Memory B cell (primary cell): ENCODE measurements around the gene CCNK.
A peak's percentile ranks its signal among the peaks of the same experiment; 100 is the strongest.

Source experiments
- ATAC-seq: fragments of 150-1000 bp; cut with Tn5 transposase; 2 replicates; pipeline ENCODE4 v1.10.0; 2021; ENCODE audit warnings: low read depth, mild to moderate bottlenecking, moderate library complexity
- DNase-seq, 2 donors: peaks; one replicate each; pipeline ENCODE4 v3.0.0; 2022; ENCODE audit warnings: low spot score in 2 of 2
- H3K27ac Mint-ChIP-seq: one replicate; pipeline ENCODE4 v1.8.0; 2022; ENCODE audit warnings: mild to moderate bottlenecking, moderate library complexity, mixed read lengths
- H3K27me3 Mint-ChIP-seq: one replicate; pipeline ENCODE4 v1.8.0; 2022; ENCODE audit warnings: mixed read lengths
- H3K36me3 Mint-ChIP-seq: one replicate; pipeline ENCODE4 v1.8.0; 2022; ENCODE audit warnings: mild to moderate bottlenecking, mixed read lengths
- H3K4me1 Mint-ChIP-seq: one replicate; pipeline ENCODE4 v1.8.0; 2022; ENCODE audit warnings: mixed read lengths
- H3K4me3 Mint-ChIP-seq: one replicate; pipeline ENCODE4 v1.8.0; 2022; ENCODE audit warnings: mild to moderate bottlenecking, moderate library complexity, mixed read lengths
- H3K9me3 Mint-ChIP-seq: one replicate; pipeline ENCODE4 v1.8.0; 2022; ENCODE audit warnings: mixed read lengths

CCNK gene

GRCh38 chr14:99535908-99536778, 54.9 kb downstream of the CCNK start:
- H3K4me3 Mint-ChIP-seq: no peak overlapping the region
- ATAC-seq (no peak), DNase-seq (no peak)
- H3K36me3 Mint-ChIP-seq: no peaks in the 10 kb centered on the region
- H3K27ac Mint-ChIP-seq: no peak overlapping the region
- H3K4me1 Mint-ChIP-seq: no peaks in the 10 kb centered on the region
- H3K27me3 Mint-ChIP-seq: peaks cover 16% of the 10 kb centered on the region
- no peaks in the 10 kb centered on the region for H3K9me3 Mint-ChIP-seq

DNA sequence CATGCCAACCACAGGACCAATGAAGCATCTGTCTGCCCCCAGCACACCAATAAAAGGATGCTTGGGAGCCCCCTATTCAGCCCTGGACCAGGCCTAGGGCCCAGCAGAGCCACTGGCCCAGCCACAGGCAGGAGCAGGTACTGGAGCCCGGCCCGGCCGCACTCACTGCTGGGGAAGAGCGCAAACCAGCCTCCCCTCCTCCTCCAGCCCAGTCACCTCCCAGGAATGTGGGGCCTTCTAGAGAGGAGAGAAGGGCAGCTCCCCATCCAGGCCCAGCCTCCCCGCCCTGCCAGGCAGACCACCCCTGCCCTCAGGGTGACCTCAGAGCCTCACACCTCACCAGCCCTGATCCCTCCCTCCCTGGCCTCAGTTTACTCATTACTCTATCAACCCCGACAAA, 56.2 kb downstream of the CCNK start:
- no peak overlapping the region for H3K27ac Mint-ChIP-seq
- no peaks in the 10 kb centered on the region for H3K36me3 Mint-ChIP-seq
- DNase-seq: no peak
- ATAC-seq: no peak
- no peaks in the 10 kb centered on the region for H3K9me3 Mint-ChIP-seq
- H3K4me1 Mint-ChIP-seq: peaks cover 3% of the 10 kb centered on the region
- H3K27me3 Mint-ChIP-seq: peaks cover 16% of the 10 kb centered on the region
- H3K4me3 Mint-ChIP-seq: no peak overlapping the region

DNA sequence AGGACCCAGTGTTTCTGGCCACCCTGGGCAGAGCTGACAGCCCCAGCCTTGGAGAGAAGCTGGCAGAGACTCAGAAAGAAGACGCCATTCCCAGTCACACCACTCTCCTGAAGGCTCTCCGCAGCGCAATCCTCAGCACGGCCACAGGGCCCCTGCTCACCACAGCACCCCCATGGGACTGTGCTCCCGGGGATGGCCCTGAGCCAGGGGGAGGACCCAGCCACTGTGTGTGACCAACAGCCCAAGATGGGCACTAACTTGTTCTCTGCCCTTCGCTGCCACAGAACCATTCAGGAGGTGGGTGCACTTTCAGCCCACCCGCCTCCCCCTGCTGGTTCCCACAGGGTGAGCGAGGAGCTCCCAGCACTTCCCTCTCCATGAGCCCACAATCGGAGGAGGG, 57.1 kb downstream of the CCNK start:
- ATAC-seq (no peak), DNase-seq (no peak)
- Mint-ChIP-seq H3K9me3 (no peaks in the 10 kb centered on the region), H3K36me3 (no peaks in the 10 kb centered on the region), H3K4me1 (peaks cover 3% of the 10 kb centered on the region), H3K27me3 (peaks cover 16% of the 10 kb centered on the region), H3K4me3 (no peak overlapping the region), H3K27ac (no peak overlapping the region)

GRCh38 chr14:99538733-99539132, 57.5 kb downstream of the CCNK start:
- no peak for ATAC-seq
- peaks cover 3% of the 10 kb centered on the region for H3K4me1 Mint-ChIP-seq

GRCh38 chr14:99539491-99539890, 58.3 kb downstream of the CCNK start:
- Mint-ChIP-seq H3K9me3 (no peaks in the 10 kb centered on the region), H3K4me1 (peaks cover 3% of the 10 kb centered on the region), H3K4me3 (no peak overlapping the region), H3K27ac (no peak overlapping the region), H3K27me3 (peaks cover 16% of the 10 kb centered on the region), H3K36me3 (no peaks in the 10 kb centered on the region)
- ATAC-seq (no peak), DNase-seq (no peak)

More at GRCh38 chr14:99538733-99539132, 57.5 kb downstream of the CCNK start:
- DNase-seq: no peak
- Mint-ChIP-seq H3K27me3 (peaks cover 16% of the 10 kb centered on the region), H3K4me3 (no peak overlapping the region), H3K36me3 (no peaks in the 10 kb centered on the region), H3K27ac (no peak overlapping the region), H3K9me3 (no peaks in the 10 kb centered on the region)

GRCh38 chr14:99540196-99541032, 59.2 kb downstream of the CCNK start:
- Mint-ChIP-seq H3K27ac (no peak overlapping the region), H3K9me3 (no peaks in the 10 kb centered on the region), H3K36me3 (no peaks in the 10 kb centered on the region)

GRCh38 chr14:99541211-99541610, 60.0 kb downstream of the CCNK start:
- H3K36me3 Mint-ChIP-seq: no peaks in the 10 kb centered on the region
- H3K9me3 Mint-ChIP-seq: no peaks in the 10 kb centered on the region
- DNase-seq (no peak), ATAC-seq (peak; percentile 41)
- peaks cover 3% of the 10 kb centered on the region for H3K4me1 Mint-ChIP-seq
- H3K27ac Mint-ChIP-seq: no peak overlapping the region
- H3K27me3 Mint-ChIP-seq: peaks cover 17% of the 10 kb centered on the region
- H3K4me3 Mint-ChIP-seq: no peak overlapping the region

More at GRCh38 chr14:99540196-99541032, 59.2 kb downstream of the CCNK start:
- ATAC-seq (no peak), DNase-seq (no peak)
- H3K4me3 Mint-ChIP-seq: no peak overlapping the region
- peaks cover 3% of the 10 kb centered on the region for H3K4me1 Mint-ChIP-seq
- peaks cover 16% of the 10 kb centered on the region for H3K27me3 Mint-ChIP-seq

- H3K27me3 Mint-ChIP-seq: peaks cover 14% of the 10 kb centered on the region
- no peaks in the 10 kb centered on the region for H3K36me3 Mint-ChIP-seq
- no peak overlapping the region for H3K4me3 Mint-ChIP-seq
- H3K9me3 Mint-ChIP-seq: no peaks in the 10 kb centered on the region
- DNase-seq (no peak), ATAC-seq (no peak)
- H3K4me1 Mint-ChIP-seq: peaks cover 3% of the 10 kb centered on the region
- no peak overlapping the region for H3K27ac Mint-ChIP-seq
These were observed 60.7 kb downstream of the CCNK start for GRCh38 chr14:99541677-99542470.

GRCh38 chr14:99542566-99542965, 61.4 kb downstream of the CCNK start:
- Mint-ChIP-seq H3K4me3 (no peak overlapping the region), H3K27ac (no peak overlapping the region), H3K36me3 (no peaks in the 10 kb centered on the region), H3K9me3 (no peaks in the 10 kb centered on the region), H3K4me1 (peaks cover 3% of the 10 kb centered on the region), H3K27me3 (peaks cover 12% of the 10 kb centered on the region)
- DNase-seq: no peak
- no peak for ATAC-seq

DNA sequence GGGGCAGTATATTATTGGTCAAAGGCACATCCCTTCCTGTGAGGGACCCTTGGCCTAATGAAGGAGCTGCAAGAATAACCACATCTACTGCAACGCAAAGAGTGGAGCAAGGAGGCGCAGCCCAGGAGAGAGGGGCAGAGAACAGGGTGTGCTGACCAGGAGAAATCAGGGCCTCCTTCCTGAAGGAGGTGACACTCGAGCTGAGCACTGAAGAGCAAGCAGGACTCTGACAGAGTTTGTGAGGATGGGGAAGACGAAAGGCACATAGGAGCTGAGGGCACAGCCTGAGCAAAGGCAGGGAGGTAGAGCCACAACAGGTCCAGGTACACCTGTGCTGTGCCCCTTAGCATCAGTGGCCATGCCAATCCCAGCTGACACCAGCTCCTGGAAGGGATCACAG, 62.2 kb downstream of the CCNK start:
- peaks cover 11% of the 10 kb centered on the region for H3K27me3 Mint-ChIP-seq
- DNase-seq (no peak), ATAC-seq (no peak)
- no peak overlapping the region for H3K27ac Mint-ChIP-seq
- H3K4me3 Mint-ChIP-seq: no peak overlapping the region
- peaks cover 3% of the 10 kb centered on the region for H3K4me1 Mint-ChIP-seq
- no peaks in the 10 kb centered on the region for H3K36me3 Mint-ChIP-seq
- H3K9me3 Mint-ChIP-seq: no peaks in the 10 kb centered on the region

DNA sequence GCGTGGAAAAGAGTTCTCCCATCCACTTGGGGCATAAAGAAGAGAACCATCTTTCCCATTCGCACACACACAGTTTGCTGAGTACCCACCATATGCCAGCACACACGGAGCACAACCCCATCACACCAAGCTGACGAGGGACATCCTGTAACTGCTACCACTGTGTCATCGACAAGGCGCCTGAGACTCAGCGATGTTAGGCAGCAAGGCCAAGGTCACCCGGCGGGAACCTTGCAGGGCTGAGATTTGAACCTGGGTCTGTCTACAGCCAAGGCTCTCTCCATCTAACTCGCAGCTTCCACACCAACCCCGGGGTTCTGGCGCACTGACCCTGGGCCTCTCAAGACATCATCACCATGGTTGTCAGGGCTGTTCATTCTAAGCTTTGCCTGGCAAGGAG, 62.8 kb downstream of the CCNK start:
- H3K27ac Mint-ChIP-seq: no peak overlapping the region
- no peaks in the 10 kb centered on the region for H3K36me3 Mint-ChIP-seq
- H3K4me3 Mint-ChIP-seq: no peak overlapping the region
- no peak for ATAC-seq
- H3K27me3 Mint-ChIP-seq: peaks cover 7% of the 10 kb centered on the region
- H3K9me3 Mint-ChIP-seq: no peaks in the 10 kb centered on the region
- peaks cover 3% of the 10 kb centered on the region for H3K4me1 Mint-ChIP-seq
- no peak for DNase-seq

DNA sequence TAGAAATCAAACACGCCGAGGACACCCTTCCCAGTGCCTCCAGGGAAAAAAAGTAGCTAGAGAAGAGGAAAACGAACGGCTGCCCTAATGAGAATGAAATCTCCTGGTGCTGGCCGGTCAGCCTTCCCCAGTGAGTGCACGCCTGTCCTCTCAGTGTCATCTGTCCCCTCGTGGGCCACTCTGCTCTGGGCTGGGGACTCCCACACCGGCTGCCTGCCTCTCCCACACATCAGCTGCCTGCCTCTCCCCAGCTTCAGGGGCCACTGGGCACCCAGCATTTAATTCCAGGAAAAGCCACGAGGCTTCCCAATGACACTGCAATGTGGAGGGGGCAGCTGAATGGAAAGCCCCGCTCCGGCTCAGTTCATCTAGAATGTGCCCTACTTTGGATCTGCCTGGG, 63.8 kb downstream of the CCNK start:
- Mint-ChIP-seq H3K9me3 (no peaks in the 10 kb centered on the region), H3K27me3 (peaks cover 7% of the 10 kb centered on the region), H3K4me3 (no peak overlapping the region), H3K36me3 (no peaks in the 10 kb centered on the region), H3K4me1 (peaks cover 4% of the 10 kb centered on the region), H3K27ac (no peak overlapping the region)
- ATAC-seq (no peak), DNase-seq (no peak)

GRCh38 chr14:99545586-99545985, 64.4 kb downstream of the CCNK start:
- Mint-ChIP-seq H3K4me3 (no peak overlapping the region), H3K27ac (no peak overlapping the region), H3K36me3 (no peaks in the 10 kb centered on the region), H3K27me3 (peaks cover 7% of the 10 kb centered on the region), H3K9me3 (no peaks in the 10 kb centered on the region), H3K4me1 (peaks cover 6% of the 10 kb centered on the region)
- DNase-seq (no peak), ATAC-seq (no peak)
